KMS-11 (cell line): ENCODE results near the gene ADCY5.

Experiments
- H2AFZ ChIP-seq: fragments of 200-600 bp; sonication (generic); 2 replicates; pipeline ENCODE4 v1.6.1; 2016; ENCODE audit warnings: antibody characterized with exemption, mixed run types, low read depth
- H3K27ac ChIP-seq: fragments of 200-600 bp; sonication (generic); 2 replicates; pipeline ENCODE4 v1.6.1; 2016; ENCODE audit warnings: mild to moderate bottlenecking, mixed run types
- H3K27me3 ChIP-seq: fragments of 200-600 bp; sonication (generic); 2 replicates; pipeline ENCODE4 v1.6.1; 2017; ENCODE audit warnings: mild to moderate bottlenecking, low read depth, mixed run types, moderate library complexity; ENCODE audit not compliant: insufficient read depth
- H3K36me3 ChIP-seq: fragments of 200-600 bp; sonication (generic); 2 replicates; pipeline ENCODE4 v1.6.1; 2017; ENCODE audit warnings: mild to moderate bottlenecking, mixed run types; ENCODE audit not compliant: insufficient read depth
- H3K4me1 ChIP-seq: fragments of 200-600 bp; sonication (generic); 2 replicates; pipeline ENCODE4 v1.6.1; 2016; ENCODE audit warnings: mild to moderate bottlenecking, low read depth, mixed run types; ENCODE audit not compliant: poor library complexity, severe bottlenecking
- H3K4me2 ChIP-seq: fragments of 200-600 bp; sonication (generic); 2 replicates; pipeline ENCODE4 v1.7.0; 2016; ENCODE audit warnings: mild to moderate bottlenecking, mixed run types
- H3K4me3 ChIP-seq: fragments of 200-600 bp; sonication (generic); IDR thresholded peaks from 2 replicates; pipeline ENCODE4 v1.6.1; 2017; ENCODE audit warnings: low read depth, low read length, mixed read lengths; ENCODE audit not compliant: insufficient read depth
- H3K79me2 ChIP-seq: fragments of 200-600 bp; sonication (generic); 2 replicates; pipeline ENCODE4 v1.6.1; 2016; ENCODE audit warnings: low read depth, mixed run types; ENCODE audit not compliant: insufficient read depth
- H3K9ac ChIP-seq: fragments of 200-600 bp; sonication (generic); 2 replicates; pipeline ENCODE4 v1.6.1; 2016; ENCODE audit warnings: mild to moderate bottlenecking, mixed run types
- H4K20me1 ChIP-seq: fragments of 200-600 bp; sonication (generic); 2 replicates; pipeline ENCODE4 v1.6.1; 2016; ENCODE audit warnings: mild to moderate bottlenecking, mixed run types; ENCODE audit not compliant: insufficient read depth
- TF ChIP-seq, protein P1 (sequence below): fragments of 200-600 bp; sonication (generic); conservative IDR thresholded peaks from 2 replicates; pipeline ENCODE4 v1.6.1; 2017; ENCODE audit warnings: low read depth, mild to moderate bottlenecking, antibody characterized with exemption, low read length, moderate library complexity, mixed read lengths

The ADCY5 gene

DNA sequence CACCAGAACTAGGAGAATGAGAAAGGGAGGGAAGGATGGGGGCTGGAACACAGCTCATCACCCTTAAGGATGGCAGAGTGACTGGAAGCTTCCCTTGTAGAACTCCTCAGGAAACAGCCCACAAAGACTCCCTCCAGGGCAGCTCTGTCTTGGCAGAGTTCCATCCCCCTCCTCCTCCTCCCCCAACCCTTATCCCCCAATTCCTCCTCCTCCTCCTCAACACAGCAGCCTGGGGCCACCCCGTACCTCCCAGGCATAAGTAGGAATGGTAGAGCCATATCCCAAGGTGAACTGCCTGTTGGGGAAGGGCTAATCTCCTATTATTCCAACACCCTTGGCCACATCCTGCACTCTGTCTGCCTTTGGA lies 38.8 kb downstream of the ADCY5 start:
- H2AFZ ChIP-seq: no peak overlapping the region
- TF ChIP-seq, protein P1, sequence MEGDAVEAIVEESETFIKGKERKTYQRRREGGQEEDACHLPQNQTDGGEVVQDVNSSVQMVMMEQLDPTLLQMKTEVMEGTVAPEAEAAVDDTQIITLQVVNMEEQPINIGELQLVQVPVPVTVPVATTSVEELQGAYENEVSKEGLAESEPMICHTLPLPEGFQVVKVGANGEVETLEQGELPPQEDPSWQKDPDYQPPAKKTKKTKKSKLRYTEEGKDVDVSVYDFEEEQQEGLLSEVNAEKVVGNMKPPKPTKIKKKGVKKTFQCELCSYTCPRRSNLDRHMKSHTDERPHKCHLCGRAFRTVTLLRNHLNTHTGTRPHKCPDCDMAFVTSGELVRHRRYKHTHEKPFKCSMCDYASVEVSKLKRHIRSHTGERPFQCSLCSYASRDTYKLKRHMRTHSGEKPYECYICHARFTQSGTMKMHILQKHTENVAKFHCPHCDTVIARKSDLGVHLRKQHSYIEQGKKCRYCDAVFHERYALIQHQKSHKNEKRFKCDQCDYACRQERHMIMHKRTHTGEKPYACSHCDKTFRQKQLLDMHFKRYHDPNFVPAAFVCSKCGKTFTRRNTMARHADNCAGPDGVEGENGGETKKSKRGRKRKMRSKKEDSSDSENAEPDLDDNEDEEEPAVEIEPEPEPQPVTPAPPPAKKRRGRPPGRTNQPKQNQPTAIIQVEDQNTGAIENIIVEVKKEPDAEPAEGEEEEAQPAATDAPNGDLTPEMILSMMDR: no peak
- no peak overlapping the region for H3K4me3 ChIP-seq
- H3K4me2 ChIP-seq: no peak overlapping the region
- H3K27ac ChIP-seq: no peak overlapping the region
- no peaks in the 10 kb centered on the region for H3K27me3 ChIP-seq
- no peak overlapping the region for H3K9ac ChIP-seq
- H4K20me1 ChIP-seq: no peaks in the 10 kb centered on the region
- H3K36me3 ChIP-seq: no peaks in the 10 kb centered on the region
- no peaks in the 10 kb centered on the region for H3K4me1 ChIP-seq
- no peaks in the 10 kb centered on the region for H3K79me2 ChIP-seq

DNA sequence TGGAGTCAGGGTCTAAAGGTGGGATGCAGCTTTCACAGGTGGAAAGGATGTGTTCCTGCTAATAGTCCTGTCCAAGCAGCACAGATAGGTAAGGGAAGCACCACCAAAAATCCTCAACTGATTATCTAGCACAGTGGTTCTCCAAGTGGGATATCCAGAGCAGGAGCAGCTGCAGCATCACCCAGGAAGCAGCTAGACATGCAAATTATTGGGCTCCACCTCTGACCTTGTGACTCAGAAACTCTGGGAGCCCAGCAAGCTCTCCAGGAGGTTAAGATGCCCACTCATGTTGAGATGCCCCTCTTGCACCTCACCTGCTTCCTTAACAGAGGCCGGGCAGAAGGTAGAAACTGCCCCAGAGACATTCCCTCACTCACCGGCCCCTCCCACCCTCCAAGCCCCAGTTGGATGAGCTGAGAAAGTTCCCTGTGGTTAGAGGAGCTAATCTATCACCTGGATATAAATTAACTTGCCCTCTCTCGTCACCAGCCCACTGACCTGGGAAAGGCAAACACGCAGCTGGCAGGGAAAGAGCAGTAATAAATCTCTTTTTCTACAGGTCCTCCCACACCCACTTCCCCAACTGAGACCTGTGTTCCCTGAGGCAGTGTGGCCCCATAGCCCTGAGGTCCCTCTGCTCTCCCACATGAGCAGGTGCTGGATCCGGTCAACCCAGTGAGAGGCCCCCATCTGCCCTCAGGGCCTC lies 39.3 kb downstream of the ADCY5 start:
- H2AFZ ChIP-seq: no peak overlapping the region
- TF ChIP-seq, protein P1: no peak
- H3K4me1 ChIP-seq: no peaks in the 10 kb centered on the region
- H4K20me1 ChIP-seq: no peaks in the 10 kb centered on the region
- H3K36me3 ChIP-seq: no peaks in the 10 kb centered on the region
- H3K27ac ChIP-seq: no peak overlapping the region
- H3K79me2 ChIP-seq: no peaks in the 10 kb centered on the region
- H3K9ac ChIP-seq: no peak overlapping the region
- no peaks in the 10 kb centered on the region for H3K27me3 ChIP-seq
- H3K4me3 ChIP-seq: no peak overlapping the region
- H3K4me2 ChIP-seq: no peak overlapping the region

DNA sequence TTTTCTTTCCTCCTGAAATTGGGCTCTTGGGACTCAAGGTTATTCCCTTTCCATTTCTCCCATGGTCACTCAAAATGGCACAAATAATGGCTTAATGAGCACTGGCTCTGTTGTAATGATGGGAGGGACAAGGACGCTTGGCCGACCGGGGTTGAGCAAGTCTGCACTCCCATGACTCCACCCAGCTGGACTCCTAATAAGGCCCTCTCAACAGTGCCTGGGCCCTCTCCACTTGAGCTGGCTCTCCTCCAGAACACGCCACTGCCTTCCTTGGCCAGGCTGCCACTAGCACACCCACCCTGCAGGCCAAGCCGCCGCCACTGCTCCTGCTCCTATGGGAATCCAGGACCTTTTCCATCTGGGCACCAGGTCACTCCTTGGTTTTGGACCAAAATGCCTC lies 42.3 kb downstream of the ADCY5 start:
- no peak overlapping the region for H3K27ac ChIP-seq
- TF ChIP-seq, protein P1: no peak
- H3K4me3 ChIP-seq: no peak overlapping the region

DNA sequence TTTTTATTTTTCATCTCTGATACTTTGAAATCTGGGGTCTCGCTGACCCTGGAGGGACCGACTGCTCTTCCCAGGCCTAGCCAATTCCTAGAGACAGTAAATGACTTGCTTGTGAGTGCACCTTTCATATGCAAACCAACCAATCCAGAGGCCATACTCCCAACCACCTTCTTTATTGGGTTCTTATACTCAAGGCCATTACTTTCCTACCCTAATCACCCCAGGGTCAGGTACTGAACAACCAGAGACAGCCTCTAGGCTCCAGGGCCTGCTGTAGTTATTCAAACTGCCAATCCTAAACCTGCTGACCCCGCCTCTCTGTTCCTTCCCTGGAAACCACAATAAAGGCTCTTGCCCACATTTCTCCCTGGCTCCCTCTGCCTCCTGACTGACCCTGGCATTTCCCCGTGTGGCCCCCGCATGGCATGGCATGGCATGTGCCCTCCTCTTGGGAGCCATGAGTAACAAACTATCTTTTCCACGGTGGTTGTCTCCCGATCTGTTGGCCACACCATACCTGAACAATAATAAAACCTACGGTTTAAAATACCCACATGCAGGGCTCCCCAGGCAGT lies 42.9 kb downstream of the ADCY5 start:
- no peaks in the 10 kb centered on the region for H3K36me3 ChIP-seq

More for the DNA sequence above, 42.3 kb downstream of the ADCY5 start:
- no peak overlapping the region for H3K4me2 ChIP-seq
- no peaks in the 10 kb centered on the region for H3K79me2 ChIP-seq
- H2AFZ ChIP-seq: no peak overlapping the region
- no peaks in the 10 kb centered on the region for H3K4me1 ChIP-seq
- H3K27me3 ChIP-seq: no peaks in the 10 kb centered on the region
- H3K9ac ChIP-seq: no peak overlapping the region
- no peaks in the 10 kb centered on the region for H3K36me3 ChIP-seq
- no peaks in the 10 kb centered on the region for H4K20me1 ChIP-seq

More for the DNA sequence above, 42.9 kb downstream of the ADCY5 start:
- no peaks in the 10 kb centered on the region for H3K27me3 ChIP-seq
- H4K20me1 ChIP-seq: no peaks in the 10 kb centered on the region
- no peak overlapping the region for H3K4me3 ChIP-seq
- no peaks in the 10 kb centered on the region for H3K79me2 ChIP-seq
- H2AFZ ChIP-seq: no peak overlapping the region
- H3K9ac ChIP-seq: no peak overlapping the region
- TF ChIP-seq, protein P1: no peak
- H3K4me2 ChIP-seq: no peak overlapping the region
- no peaks in the 10 kb centered on the region for H3K4me1 ChIP-seq
- no peak overlapping the region for H3K27ac ChIP-seq
